ENCODE data around the gene ABCD4.
A peak's percentile ranks its signal among the peaks of the same experiment; 100 is the strongest.

The ABCD4 gene

DNA sequence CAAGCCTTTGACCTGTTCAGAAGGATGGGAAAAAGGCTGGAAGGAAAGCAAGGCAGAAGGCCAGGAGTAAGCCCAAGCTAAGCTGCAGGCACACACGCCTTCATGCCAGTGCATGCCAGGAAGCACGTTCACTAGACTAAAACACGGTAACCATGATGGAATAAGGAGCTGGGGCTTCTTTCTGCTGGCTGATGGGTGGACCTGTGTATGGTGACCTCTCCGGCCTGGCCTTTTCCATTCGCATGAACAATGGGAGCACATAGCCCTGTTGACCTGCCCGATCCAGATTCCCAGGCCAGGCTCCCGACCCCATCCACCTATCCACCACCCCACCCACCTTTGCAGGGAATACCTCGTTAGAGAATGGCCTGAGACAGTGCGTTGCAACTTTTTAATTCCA lies 40.7 kb downstream of the ABCD4 start:
- no peak for DNase-seq (ENCODE audit: low read depth)
- H3K4me3 ChIP-seq (ENCODE audit: control insufficient read depth, low read depth, low read length), result no peak overlapping the region
- TF ChIP-seq, protein P1, sequence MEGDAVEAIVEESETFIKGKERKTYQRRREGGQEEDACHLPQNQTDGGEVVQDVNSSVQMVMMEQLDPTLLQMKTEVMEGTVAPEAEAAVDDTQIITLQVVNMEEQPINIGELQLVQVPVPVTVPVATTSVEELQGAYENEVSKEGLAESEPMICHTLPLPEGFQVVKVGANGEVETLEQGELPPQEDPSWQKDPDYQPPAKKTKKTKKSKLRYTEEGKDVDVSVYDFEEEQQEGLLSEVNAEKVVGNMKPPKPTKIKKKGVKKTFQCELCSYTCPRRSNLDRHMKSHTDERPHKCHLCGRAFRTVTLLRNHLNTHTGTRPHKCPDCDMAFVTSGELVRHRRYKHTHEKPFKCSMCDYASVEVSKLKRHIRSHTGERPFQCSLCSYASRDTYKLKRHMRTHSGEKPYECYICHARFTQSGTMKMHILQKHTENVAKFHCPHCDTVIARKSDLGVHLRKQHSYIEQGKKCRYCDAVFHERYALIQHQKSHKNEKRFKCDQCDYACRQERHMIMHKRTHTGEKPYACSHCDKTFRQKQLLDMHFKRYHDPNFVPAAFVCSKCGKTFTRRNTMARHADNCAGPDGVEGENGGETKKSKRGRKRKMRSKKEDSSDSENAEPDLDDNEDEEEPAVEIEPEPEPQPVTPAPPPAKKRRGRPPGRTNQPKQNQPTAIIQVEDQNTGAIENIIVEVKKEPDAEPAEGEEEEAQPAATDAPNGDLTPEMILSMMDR (IDR thresholded peaks at IDR 0.05; ENCODE audit: control insufficient read depth, insufficient read depth, low read depth, low read length, missing control alignments), result no peak

DNA sequence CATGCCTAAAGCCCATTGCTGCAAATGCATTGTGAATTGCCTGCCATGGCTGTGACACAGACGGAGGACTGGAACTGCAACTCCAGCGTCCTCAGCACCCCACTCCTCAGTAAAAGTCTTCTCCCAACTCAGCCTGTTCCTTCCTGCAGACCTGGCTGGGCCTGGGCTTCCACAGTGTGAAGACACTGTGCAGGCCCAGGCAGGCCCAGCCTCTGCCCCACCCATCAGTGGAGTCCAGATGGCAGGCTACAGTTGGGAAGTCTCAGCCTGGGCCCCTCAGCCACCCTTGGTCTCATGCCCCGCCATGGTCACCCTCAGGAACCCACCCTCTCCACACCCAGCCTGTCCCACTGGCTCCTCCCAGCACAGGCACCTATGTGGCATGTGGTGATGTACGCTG lies 41.4 kb downstream of the ABCD4 start:
- TF ChIP-seq, protein P1 (IDR thresholded peaks at IDR 0.05; ENCODE audit: control insufficient read depth, insufficient read depth, low read depth, low read length, missing control alignments), result no peak
- H3K4me3 ChIP-seq (ENCODE audit: control insufficient read depth, low read depth, low read length), result no peak overlapping the region
- no peak for DNase-seq (ENCODE audit: low read depth)

DNA sequence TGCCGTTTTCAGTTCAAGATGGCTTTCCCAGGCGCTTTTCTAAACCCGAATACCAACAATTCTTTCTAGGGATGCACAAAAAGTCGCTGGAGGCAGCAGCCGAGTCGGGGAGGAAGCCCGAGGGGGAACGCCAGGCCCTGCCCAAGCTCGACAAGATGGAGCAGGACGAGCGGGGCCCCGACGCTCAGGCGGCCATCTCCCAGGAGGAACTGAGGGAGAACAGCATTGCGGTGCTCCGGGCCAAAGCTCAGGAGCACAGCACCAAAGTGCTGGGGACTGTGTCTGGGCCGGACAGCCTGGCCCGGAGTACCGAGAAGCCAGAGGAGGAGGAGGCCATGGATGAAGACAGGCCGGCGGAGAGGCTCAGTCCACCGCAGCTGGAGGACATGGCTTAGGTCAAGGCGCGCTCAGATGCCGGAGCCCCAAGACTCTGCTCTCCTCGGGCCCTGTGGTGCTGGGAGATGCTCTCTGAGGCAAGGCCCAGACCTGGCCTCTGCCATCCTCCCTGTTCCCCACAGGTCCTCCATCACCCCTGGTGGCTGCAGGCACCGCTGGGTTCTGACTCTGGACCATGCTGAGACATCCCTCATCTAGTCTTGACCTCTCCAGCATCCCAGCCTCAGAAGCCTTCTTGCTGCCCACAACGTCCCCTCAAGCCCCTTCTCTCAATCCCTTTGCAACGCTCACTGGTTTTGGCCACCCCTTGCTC lies 42.1 kb downstream of the ABCD4 start:
- H3K4me3 ChIP-seq (ENCODE audit: control insufficient read depth, low read depth, low read length), result no peak overlapping the region
- TF ChIP-seq, protein P1 (IDR thresholded peaks at IDR 0.05; ENCODE audit: control insufficient read depth, insufficient read depth, low read depth, low read length, missing control alignments), result no peak
- DNase-seq (ENCODE audit: low read depth), result no peak

DNA sequence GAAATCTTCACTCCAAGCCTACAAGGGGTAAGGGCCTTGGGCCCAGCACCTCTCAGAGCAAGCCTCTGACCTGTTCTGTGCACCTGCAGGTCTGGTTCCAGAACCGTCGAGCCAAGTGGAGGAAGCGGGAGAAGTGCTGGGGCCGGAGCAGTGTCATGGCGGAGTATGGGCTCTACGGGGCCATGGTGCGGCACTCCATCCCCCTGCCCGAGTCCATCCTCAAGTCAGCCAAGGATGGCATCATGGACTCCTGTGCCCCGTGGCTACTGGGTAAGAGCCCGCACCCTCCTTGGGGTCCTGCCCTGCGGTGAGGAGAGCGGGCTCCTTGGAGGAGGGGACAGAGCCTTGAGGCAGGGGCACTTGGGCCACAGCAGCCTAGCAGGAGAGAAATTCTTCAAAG lies 43.2 kb downstream of the ABCD4 start:
- no peak overlapping the region for H3K4me3 ChIP-seq (ENCODE audit: control insufficient read depth, low read depth, low read length)
- TF ChIP-seq, protein P1 (IDR thresholded peaks at IDR 0.05; ENCODE audit: control insufficient read depth, insufficient read depth, low read depth, low read length, missing control alignments), result no peak
- DNase-seq (ENCODE audit: low read depth), result no peak

DNA sequence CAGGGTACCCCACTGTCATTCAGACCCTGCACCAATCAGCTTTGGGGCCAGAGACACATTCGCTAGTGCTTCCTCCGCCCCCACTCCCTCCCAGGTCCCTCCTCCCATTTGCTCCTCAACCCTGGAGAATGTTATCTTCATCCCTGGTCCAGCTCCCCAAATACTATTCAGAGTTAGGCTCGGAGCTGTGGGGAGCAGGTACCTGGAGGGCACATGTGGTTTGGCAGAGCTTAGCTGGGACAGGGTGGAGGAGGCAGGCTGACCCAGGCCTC lies 44.0 kb downstream of the ABCD4 start:
- TF ChIP-seq, protein P1 (IDR thresholded peaks at IDR 0.05; ENCODE audit: control insufficient read depth, insufficient read depth, low read depth, low read length, missing control alignments), result no peak
- no peak for DNase-seq (ENCODE audit: low read depth)
- no peak overlapping the region for H3K4me3 ChIP-seq (ENCODE audit: control insufficient read depth, low read depth, low read length)

DNA sequence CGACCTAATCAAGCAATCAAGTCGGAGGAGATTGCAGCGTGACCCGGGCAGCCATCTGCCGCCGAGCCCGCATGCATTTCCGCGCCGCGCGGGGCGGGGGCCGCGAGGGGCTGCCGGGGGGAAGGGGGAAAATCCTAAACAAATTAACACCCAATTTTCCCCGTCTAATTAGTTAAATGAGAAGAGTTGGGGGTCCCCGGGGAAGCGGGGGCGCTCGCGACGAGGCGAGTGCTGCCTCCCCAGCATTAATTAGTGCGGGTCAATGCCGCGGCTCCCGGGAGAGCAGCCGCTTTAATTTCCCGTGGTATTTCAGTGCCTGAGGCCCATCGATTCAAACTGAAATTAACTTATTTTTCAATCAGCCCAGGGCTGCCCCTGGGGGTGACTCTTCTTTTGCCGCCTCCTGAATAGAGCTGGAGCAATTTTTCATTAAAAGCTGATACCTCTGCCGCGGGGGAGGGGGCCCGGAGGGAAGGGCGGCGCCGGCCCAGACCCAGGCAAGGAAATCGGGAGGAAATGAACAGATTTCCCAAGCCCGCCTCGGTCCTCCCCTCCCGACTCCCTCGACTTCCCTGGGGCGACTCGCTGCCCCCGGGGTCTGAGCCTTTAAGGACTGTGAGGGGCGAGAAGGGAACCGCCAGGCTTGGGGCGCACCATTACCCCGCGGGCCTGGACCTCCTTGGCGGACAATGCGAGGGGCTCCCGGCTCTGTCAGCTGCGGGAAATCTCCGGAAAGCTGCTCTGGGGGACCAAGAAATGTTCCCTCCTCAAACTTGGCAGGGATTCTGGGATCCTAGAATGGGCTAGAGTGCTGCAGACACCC lies 44.6 kb downstream of the ABCD4 start:
- H3K4me3 ChIP-seq (ENCODE audit: control insufficient read depth, low read depth, low read length), result peak overlapping the region; percentile 51

More for the DNA sequence above, 44.6 kb downstream of the ABCD4 start:
- TF ChIP-seq, protein P1 (IDR thresholded peaks at IDR 0.05; ENCODE audit: control insufficient read depth, insufficient read depth, low read depth, low read length, missing control alignments), result no peak
- no peak for DNase-seq (ENCODE audit: low read depth)

Data from AG09309 (cell line).